HG03521 (cell line): Measurements from ENCODE around the gene ITPR1.
"Not testable (repeated sequence)": the region's sequence is repeated elsewhere in the genome, so short reads cannot be mapped to it uniquely, and the experiment has no call there.

Source experiments
- ATAC-seq: cut with Tn5 transposase; IDR thresholded peaks from one replicate; pipeline ENCODE4 v1.9.1; 2021; ENCODE audit warnings: mild to moderate bottlenecking, moderate library complexity; ENCODE audit not compliant: unreplicated experiment

ITPR1 gene

DNA sequence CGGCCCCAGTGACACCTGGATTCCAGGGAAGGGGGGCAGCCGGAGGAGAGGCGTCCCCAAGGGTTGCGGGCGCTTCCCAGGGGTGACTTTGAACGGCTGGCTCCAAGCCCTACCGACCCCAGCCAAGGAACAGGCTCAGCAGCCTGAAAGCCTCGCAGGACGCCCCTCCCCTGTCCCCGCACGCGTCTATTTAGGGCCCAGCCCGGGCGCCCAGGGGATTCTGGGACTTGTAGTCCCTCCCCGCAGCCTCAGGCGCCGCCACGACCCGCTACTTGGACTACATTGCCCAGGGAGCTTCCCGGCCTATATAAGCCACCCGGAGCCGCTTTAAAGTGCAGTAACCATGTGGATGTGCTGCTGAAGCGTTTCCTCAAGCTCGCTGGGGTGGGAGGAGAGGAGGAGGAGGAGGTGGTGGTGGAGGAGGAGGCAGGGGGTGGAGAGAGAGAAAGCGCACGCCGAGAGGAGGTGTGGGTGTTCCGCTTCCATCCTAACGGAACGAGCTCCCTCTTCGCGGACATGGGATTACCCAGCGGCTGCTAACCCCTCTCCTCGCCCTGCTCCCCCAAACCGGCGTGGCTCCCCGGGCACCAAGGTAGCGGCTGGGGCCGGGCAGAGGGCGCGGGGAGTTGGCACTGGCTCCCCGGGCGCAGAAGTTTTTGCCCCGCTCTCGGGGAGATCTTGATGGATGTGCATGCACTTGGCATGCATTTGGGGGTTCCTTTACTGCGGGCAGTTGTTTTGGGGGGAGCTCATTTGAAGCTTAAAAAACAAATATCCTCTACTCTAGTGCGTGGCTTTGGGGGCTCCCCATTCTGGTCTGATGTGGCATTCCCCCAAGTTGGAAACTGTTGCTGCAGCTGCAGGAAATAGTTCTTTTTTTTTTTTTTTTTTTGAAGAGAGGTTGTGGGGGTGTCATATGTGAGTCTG lies at the start of gene ITPR1:
Gene ITPR1, plus strand, starts transcription at position 335 of the 927 bp plus-strand sequence. CDS start 23,144 bp downstream, outside the sequence.
- ATAC-seq, result peak; percentile 92

DNA sequence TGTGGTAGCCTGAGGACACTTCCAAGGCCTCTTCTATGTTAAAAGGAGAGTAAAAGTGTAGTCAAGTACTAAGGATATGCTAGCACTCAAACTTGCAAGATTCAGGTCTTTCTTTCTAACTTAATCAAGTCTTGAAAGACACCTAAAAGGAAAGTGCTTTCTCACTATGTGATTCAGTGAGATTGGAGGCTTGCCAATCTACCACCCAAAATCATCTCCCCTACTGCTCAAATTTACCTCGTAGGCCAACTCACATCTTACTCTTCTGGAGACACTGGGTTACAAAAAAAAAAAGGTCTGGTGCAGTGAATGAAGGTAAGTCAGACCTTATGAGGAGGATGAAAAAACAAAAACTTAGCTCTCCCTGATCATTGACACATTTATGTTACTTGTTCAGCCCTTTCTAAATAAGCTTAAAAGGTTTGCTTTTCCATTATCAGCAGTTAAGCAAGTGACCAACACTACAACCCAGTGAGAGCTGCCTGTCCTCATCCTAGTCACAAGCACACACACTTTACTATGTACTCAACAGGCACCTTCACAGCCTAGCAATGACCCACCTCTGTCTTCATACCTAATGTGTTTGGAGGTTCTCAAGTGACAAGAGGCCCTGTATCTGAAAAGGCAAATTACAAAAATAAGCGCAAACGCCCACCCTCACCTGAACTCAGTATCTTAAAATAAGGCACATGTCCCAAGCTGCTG lies 45.7 kb upstream of the ITPR1 start:
- ATAC-seq, result no peak

- no peak for ATAC-seq
Measured at GRCh38 chr3:4448187-4448586, 45.0 kb upstream of the ITPR1 start.

GRCh38 chr3:4449043-4449805 lies 43.9 kb upstream of the ITPR1 start:
- no peak for ATAC-seq

DNA sequence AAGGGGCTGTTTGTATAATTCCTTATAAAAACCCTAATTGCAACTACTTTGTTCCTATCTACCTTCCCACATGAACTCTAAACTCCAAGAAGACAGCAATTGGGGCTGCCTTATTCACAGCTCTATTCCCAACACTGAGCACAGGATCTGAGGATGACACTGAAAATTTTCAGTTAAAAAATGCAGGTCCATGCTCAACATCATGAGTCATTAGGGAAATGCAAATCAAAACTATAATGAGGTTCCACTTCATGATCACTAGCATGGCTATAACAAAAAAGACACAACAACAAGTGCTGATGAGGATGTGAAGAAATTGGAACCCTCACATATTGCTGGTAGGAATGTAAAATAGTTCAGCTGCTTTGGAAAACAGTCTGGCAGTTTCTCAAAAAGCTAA lies 39.0 kb upstream of the ITPR1 start:
- ATAC-seq, result no peak

GRCh38 chr3:4456780-4457179 lies 36.4 kb upstream of the ITPR1 start:
- ATAC-seq, result not testable (repeated sequence)

DNA sequence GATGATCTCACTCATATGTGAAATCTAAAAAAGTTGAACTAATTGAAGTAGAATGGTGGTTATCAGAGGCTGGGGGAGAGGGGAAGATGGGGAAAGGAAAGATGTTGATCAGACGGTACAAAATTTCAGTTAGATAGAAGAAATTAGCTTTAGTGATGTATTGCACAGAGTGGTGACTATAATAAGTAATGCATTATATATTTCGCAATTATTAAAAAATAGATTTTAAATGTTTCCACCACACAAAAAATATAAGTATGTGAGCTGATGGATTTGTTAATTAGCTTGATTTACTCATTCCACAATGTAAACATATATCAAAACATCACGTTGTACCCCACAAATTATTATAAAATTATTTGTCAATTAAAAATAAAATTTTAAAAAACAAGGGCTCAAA lies 34.2 kb upstream of the ITPR1 start:
- no peak for ATAC-seq

DNA sequence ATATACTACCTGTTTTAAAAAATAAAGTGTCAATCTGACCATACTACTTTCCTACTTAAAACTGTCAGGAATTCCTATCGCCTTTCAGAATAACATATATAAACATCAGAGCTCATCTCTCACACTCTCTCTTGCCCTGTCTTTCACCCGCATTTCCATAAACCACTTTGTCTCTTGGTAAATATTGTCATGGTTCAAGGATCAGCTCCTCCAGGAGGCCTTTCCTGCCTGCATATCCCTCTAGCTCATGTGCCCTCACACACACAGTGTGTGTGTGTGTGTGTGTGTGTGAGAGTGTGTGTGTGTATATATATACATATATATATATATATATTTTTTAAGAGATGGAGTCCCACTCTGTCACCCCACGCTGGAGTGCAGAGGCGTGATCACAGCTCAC lies 32.8 kb upstream of the ITPR1 start:
- no peak for ATAC-seq

DNA sequence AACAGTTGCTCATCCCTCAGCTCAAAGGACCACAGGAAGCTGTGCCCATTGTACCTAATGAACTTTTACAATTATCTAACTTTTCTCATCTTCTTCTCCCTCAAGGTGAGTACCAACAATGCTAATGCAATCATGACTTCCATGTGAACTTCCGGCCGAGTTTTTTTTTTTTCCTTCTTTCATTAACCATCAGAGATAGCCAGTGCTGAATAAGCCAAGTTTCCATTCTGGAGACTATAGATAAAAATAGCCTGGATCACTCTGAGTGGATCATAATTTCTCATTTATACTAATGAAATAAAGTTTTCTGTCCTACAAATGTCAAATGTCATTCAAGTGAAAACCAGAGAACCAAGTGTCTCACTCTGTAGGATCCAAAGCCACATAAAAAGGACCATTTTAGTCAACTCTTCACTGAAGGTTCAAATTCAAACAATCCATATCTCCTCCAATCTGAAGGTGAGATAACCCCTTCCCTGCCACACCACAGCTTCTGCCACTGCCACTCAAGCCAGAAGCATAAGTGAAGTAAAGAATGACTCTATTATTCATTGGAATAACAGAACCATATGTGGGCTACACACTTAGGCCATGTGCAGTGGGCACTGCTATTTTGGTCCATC lies 31.6 kb upstream of the ITPR1 start:
- no peak for ATAC-seq

DNA sequence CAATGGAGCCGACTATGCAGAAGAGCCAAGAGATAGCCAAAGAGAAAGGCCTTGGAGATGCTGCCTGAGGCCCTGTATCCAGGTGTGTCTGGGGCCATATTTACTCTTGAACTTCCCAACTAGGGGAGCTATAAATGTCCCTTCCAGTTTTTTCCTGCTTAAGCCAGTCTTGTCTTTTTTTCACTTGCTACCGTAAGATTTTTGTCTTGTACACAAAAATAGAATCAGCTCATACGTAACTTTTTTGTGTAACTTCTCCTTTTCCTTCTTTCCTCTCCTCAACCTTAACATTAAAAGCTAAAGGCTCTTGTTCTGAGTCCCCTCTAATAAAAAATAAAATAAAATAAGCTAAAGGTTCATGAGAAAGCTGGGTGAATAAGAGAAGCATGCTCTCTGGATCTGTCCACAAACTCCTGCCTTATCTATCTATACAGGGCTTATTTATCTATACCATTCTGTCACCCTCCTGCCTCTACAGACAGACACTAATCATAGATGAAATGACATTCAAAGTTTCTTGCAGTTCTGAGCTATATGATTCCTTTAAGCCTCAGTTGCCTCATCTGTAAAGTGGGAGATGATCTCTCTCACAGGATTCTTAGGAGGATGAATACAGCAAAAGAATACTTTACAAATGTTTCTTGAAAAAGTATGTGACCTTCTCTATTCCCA lies 30.6 kb upstream of the ITPR1 start:
- no peak for ATAC-seq

DNA sequence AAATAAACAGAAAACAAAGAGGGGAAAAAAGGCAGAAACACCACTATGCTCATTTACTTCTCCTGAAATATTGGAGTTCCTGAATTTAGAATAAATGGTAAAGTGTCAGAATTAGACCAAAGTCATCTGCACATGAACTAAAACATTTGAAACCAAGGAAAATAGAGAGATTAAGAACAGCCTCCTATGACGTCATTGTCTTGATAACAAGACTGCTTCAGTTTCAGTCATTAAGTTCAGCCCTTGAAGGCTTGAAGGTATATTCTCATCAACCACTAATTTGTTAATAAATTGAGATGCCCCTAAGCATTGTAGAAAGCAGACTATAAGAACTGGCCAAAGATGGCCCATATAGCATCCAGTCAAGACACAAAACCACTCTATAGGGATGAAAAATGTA lies 28.6 kb upstream of the ITPR1 start:
- no peak for ATAC-seq

DNA sequence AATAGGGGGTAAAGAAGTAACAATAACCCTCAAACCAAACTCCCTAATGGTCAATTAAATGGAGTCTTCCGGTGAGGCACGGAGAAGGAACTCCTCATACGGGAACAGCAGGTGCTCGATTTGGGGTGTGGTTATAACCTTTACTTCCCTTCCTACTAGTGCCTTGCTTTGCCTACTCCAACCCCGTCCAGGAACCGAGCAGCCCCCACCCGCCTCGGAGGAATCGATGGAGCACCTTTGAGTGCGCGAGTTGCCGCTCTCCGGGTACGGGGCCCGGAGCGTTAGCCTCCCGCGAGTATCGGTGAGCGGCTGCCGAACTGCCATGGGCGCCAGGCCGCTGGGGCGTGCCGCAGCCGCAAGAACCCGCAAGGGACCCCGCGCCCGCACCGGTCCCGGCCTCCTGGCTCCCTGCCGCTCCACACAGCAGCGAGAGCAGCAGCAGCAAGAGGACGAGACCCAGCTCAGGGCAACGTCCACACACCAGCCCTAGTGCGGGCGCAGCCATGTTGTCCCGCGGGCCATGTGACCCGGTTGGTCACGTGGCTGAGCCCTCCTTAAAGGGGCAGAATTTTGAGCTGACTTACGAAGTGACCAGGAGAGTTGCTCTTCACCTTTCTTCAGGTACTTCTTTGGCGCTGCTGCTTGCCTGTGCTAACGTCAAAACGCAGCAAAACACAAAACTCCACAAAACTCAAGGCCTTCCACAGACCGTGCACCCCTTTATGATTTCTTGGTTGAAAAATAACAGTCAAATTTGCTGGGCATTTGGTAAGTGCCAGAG lies 26.2 kb upstream of the ITPR1 start, which contains the start of gene SUMF1:
Gene SUMF1, minus strand, starts transcription at position 529 of the 781 bp plus-strand sequence. Its CDS starts 24 bp downstream, at position 505.
- ATAC-seq, result peak; percentile 98

DNA sequence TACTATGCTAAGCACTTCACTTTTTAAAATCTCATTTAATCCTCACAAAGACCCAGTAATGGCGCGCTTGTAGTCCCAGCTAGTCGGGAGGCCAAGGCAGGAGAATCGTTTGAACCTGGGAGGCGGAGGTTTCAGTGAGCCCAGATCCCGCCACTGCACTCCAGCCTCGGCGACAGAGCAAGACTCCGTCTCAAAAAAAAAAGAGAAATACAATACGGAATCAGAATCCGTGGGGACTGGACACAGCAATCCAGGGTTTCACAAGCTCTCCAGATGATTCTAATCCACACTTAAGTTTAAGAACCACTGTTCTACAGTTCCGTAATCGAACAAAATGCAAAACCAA lies 25.7 kb upstream of the ITPR1 start:
- no peak for ATAC-seq

GRCh38 chr3:4471907-4472306 lies 21.2 kb upstream of the ITPR1 start:
- no peak for ATAC-seq

GRCh38 chr3:4472312-4472711 lies 20.8 kb upstream of the ITPR1 start:
- ATAC-seq, result no peak

DNA sequence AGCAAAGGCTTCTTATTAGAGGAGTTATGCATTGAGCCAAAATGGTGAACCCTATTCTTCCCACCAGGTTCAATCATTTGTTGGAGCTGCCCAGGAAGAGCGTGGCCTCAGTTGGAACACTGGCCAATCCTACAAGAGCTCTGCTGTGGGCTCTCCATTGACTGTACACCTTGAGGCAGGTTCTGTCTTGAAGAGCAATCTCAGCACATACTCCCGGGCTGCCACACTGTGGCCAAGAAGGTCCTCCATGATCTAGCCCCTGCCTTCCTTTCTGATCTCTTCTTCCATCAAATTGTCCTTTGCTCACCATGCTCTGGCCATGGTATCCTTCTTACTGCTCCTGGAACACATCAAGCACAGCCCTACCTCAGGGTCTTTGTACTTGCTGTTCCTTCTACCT lies 20.4 kb upstream of the ITPR1 start:
- no peak for ATAC-seq

GRCh38 chr3:4474683-4475490 lies 18.3 kb upstream of the ITPR1 start:
- peak; percentile 52 for ATAC-seq

DNA sequence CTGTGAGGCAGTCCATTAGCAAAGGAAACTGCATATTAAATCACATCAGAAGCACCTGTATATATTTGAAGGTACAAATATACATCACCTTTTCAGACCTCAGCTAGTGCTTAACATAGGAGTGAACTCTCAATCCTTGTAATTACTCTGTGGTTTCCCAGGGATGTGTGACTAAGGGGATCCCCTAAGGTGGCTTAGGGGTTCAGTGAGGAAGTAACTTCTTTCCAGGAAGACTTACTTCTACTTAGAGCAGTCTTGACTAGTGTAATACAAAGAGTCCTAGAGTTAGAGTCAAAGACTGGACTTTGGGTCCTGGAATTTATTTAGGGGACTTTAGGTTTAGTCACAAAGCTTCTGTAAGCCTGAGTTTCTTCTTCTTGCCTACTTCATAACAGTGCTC lies 17.3 kb upstream of the ITPR1 start:
- no peak for ATAC-seq

DNA sequence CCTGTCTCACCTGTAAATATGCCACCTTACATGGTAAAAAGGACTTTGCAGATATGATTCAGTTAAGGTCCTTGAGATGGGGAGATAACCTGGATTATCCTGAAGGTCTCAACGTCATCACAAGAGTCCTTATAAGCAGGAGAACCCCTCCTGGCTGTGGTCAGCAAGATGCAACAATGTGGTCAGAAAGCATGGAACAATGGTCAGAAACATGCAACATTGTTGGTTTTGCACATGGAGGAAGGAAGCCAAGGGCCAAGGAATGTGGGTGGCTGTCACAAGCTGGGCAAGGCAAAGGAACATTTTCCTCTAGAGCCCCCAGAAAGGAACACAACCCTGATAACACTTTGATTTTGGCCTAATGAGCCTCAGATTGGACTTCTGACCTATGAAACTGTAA lies 16.7 kb upstream of the ITPR1 start:
- ATAC-seq, result no peak
